ENCODE measurements around the gene COPS9.
A peak's percentile ranks its signal among the peaks of the same experiment; 100 is the strongest.

COPS9 gene

GRCh38 chr2:240143276-240143675 lies 7.2 kb upstream of the COPS9 start:
- peak overlapping the region; percentile 13; the same call in 1 of the 2 replicates for H3K4me2 ChIP-seq

DNA sequence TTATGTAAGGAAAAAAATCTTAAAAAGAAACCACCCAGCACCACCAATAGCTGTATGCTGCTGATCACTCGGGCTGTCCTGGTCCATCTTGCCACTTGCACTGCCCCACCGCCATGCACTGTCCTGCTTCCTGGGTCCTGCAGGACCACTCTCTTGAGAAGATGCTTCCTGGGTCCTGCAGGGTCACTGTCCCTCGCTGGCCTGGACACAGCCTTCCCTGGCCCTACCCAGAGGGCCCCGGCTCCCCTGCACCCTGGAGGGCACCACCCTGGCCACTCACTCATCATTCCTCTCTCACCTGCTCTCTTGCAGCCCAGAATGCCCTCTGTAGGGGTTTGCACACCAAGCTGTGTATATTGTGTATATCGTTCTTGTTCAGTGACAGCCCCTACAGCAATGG lies 6.8 kb upstream of the COPS9 start:
- Histone ChIP-seq H3K27ac (no peak overlapping the region), H3K4me3 (IDR thresholded peaks at IDR 0.05; ENCODE audit: insufficient read depth, low read depth, low read length) (no peak overlapping the region)

More at GRCh38 chr2:240143276-240143675, 7.2 kb upstream of the COPS9 start:
- H3K36me3 ChIP-seq (ENCODE audit: insufficient read depth), result no peaks in the 10 kb centered on the region
- peaks cover 13% of the 10 kb centered on the region; the same call in 1 of the 2 replicates for H3K27me3 ChIP-seq (ENCODE audit: insufficient read depth, low read depth)
- H4K20me1 ChIP-seq (ENCODE audit: insufficient read depth), result no peaks in the 10 kb centered on the region
- no peak overlapping the region for H3K4me3 ChIP-seq (IDR thresholded peaks at IDR 0.05; ENCODE audit: insufficient read depth, low read depth, low read length)
- H3K79me2 ChIP-seq (ENCODE audit: insufficient read depth, low read depth), result no peaks in the 10 kb centered on the region
- no peaks in the 10 kb centered on the region for H3K4me1 ChIP-seq (ENCODE audit: low read depth, poor library complexity, severe bottlenecking)
- H3K9ac ChIP-seq, result no peak overlapping the region
- H2AFZ ChIP-seq (ENCODE audit: low read depth), result 0 out of 2 replicates have a peak overlapping the region, but pooled peaks have one; percentile 6
- no peak overlapping the region for H3K27ac ChIP-seq
- TF ChIP-seq, protein P1, sequence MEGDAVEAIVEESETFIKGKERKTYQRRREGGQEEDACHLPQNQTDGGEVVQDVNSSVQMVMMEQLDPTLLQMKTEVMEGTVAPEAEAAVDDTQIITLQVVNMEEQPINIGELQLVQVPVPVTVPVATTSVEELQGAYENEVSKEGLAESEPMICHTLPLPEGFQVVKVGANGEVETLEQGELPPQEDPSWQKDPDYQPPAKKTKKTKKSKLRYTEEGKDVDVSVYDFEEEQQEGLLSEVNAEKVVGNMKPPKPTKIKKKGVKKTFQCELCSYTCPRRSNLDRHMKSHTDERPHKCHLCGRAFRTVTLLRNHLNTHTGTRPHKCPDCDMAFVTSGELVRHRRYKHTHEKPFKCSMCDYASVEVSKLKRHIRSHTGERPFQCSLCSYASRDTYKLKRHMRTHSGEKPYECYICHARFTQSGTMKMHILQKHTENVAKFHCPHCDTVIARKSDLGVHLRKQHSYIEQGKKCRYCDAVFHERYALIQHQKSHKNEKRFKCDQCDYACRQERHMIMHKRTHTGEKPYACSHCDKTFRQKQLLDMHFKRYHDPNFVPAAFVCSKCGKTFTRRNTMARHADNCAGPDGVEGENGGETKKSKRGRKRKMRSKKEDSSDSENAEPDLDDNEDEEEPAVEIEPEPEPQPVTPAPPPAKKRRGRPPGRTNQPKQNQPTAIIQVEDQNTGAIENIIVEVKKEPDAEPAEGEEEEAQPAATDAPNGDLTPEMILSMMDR (conservative IDR thresholded peaks at IDR 0.05; ENCODE audit: low read depth, low read length), result no peak

DNA sequence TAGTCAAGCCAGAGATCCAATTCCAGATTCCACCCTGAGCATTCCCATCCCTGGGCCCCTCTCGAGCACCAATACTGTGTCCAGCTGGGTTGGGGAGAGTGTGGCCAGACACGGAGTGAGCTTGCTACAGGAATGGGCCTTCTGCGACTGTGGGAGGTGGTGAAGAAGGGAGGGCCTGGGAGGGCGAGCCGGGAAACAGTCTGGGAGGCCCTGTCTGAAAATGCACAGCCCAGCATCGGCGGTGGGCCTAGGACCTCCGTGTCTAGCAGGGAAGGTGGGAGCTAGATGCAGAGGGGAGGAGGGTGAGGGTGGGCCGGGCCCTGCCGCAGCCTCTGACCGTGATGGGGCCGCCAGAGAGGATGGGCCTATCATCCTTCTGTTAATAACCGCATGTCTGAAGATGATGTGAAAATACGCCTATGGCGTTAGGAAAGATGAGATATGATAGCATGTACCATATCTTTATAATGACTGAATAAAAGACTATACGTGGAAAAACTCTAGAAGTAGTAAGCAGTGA lies 6.2 kb upstream of the COPS9 start:
- no peaks in the 10 kb centered on the region for H3K79me2 ChIP-seq (ENCODE audit: insufficient read depth, low read depth)
- H3K9ac ChIP-seq, result no peak overlapping the region
- no peak overlapping the region for H2AFZ ChIP-seq (ENCODE audit: low read depth)
- H3K4me2 ChIP-seq, result no peak overlapping the region
- H3K27ac ChIP-seq, result no peak overlapping the region
- TF ChIP-seq, protein P1 (conservative IDR thresholded peaks at IDR 0.05; ENCODE audit: low read depth, low read length), result no peak
- H3K4me1 ChIP-seq (ENCODE audit: low read depth, poor library complexity, severe bottlenecking), result no peaks in the 10 kb centered on the region
- H3K36me3 ChIP-seq (ENCODE audit: insufficient read depth), result no peaks in the 10 kb centered on the region
- no peak overlapping the region for H3K4me3 ChIP-seq (IDR thresholded peaks at IDR 0.05; ENCODE audit: insufficient read depth, low read depth, low read length)
- no peaks in the 10 kb centered on the region for H4K20me1 ChIP-seq (ENCODE audit: insufficient read depth)
- peaks cover 13% of the 10 kb centered on the region; the same call in 1 of the 2 replicates for H3K27me3 ChIP-seq (ENCODE audit: insufficient read depth, low read depth)

More for the DNA sequence above, 6.8 kb upstream of the COPS9 start:
- Histone ChIP-seq H3K79me2 (ENCODE audit: insufficient read depth, low read depth) (no peaks in the 10 kb centered on the region), H3K4me1 (ENCODE audit: low read depth, poor library complexity, severe bottlenecking) (no peaks in the 10 kb centered on the region), H3K9ac (no peak overlapping the region), H2AFZ (ENCODE audit: low read depth) (no peak overlapping the region), H3K27me3 (ENCODE audit: insufficient read depth, low read depth) (peaks cover 13% of the 10 kb centered on the region; the same call in 1 of the 2 replicates), H3K4me2 (no peak overlapping the region), H4K20me1 (ENCODE audit: insufficient read depth) (no peaks in the 10 kb centered on the region), H3K36me3 (ENCODE audit: insufficient read depth) (no peaks in the 10 kb centered on the region)
- TF ChIP-seq, protein P1 (conservative IDR thresholded peaks at IDR 0.05; ENCODE audit: low read depth, low read length), result no peak

DNA sequence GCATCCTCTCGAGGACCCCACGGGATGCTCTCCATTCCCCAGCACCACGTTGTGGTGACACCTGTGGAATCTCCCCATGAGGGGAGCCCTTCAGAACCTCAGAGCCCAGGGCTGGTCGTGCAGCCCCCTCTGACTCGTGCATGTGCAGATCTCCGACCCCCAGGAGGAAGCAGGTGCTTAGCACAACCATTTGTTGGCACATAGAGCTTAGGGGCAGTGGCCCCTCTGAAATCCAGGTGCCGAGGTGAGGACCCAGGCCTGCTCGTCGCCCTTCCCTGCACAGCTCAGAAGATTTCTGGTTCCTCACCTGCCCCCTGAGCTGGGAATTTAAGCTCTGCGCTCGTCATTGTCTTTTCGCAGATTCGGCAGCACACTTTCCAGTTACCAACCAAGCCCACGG lies 5.6 kb upstream of the COPS9 start:
- H3K27ac ChIP-seq, result no peak overlapping the region
- H3K4me1 ChIP-seq (ENCODE audit: low read depth, poor library complexity, severe bottlenecking), result no peaks in the 10 kb centered on the region
- H3K9ac ChIP-seq, result no peak overlapping the region
- no peak overlapping the region for H3K4me3 ChIP-seq (IDR thresholded peaks at IDR 0.05; ENCODE audit: insufficient read depth, low read depth, low read length)
- H3K79me2 ChIP-seq (ENCODE audit: insufficient read depth, low read depth), result no peaks in the 10 kb centered on the region
- H4K20me1 ChIP-seq (ENCODE audit: insufficient read depth), result no peaks in the 10 kb centered on the region
- H3K27me3 ChIP-seq (ENCODE audit: insufficient read depth, low read depth), result peaks cover 13% of the 10 kb centered on the region; the same call in 1 of the 2 replicates
- TF ChIP-seq, protein P1 (conservative IDR thresholded peaks at IDR 0.05; ENCODE audit: low read depth, low read length), result no peak
- no peak overlapping the region for H3K4me2 ChIP-seq
- H3K36me3 ChIP-seq (ENCODE audit: insufficient read depth), result no peaks in the 10 kb centered on the region
- H2AFZ ChIP-seq (ENCODE audit: low read depth), result no peak overlapping the region

All from KMS-11 (cell line).